CD4-positive, CD25-positive, alpha-beta regulatory T cell (primary cell): ENCODE measurements around the gene PALM. TPM values are rescaled to one million over a fixed set of nuclear protein-coding genes. Genes with fewer than 3 reads are reported as not detected.
A peak's percentile ranks its signal among the peaks of the same experiment; 100 is the strongest.

ENCODE experiments used
- ATAC-seq, 2 donors: fragments of 150-1000 bp; cut with Tn5 transposase; one replicate each; pipeline ENCODE4 v1.10.0; 2021; ENCODE audit warnings: low read depth in 2 of 2, moderate number of reproducible peaks in 2 of 2, moderate library complexity in 1 of 2
- DNase-seq, 3 donors: peaks; one replicate each; pipeline versions ENCODE4 v3.0.0 to v3.0.0-alpha.2; 2012 to 2022; ENCODE audit warnings: mixed read lengths in 1 of 3
- H3K27ac ChIP-seq: one replicate; pipeline ENCODE4 v1.7.0; 2013; ENCODE audit warnings: mild to moderate bottlenecking, low read length; ENCODE audit not compliant: insufficient read depth, poor library complexity, severe bottlenecking
- H3K27me3 ChIP-seq: one replicate; pipeline ENCODE4 v1.7.0; 2013; ENCODE audit warnings: low read length; ENCODE audit not compliant: control insufficient read depth, insufficient read depth
- H3K36me3 ChIP-seq: one replicate; pipeline ENCODE4 v1.7.0; 2013; ENCODE audit warnings: mild to moderate bottlenecking, low read length, moderate library complexity; ENCODE audit not compliant: control insufficient read depth, insufficient read depth
- H3K4me1 ChIP-seq: 2 replicates; pipeline ENCODE4 v1.7.0; 2013; ENCODE audit warnings: mild to moderate bottlenecking, low read length; ENCODE audit not compliant: insufficient read depth, control insufficient read depth, poor library complexity, severe bottlenecking
- H3K4me3 ChIP-seq: one replicate; pipeline ENCODE4 v1.7.0; 2013; ENCODE audit warnings: low read depth, mild to moderate bottlenecking, low read length, moderate library complexity
- H3K9me3 ChIP-seq, 2 experiments: 1 replicate in 1 of 2; 2 replicates in 1 of 2; pipeline ENCODE4 v1.7.0; 2013; ENCODE audit warnings: low read length in 2 of 2, mild to moderate bottlenecking in 1 of 2, moderate library complexity in 1 of 2; ENCODE audit not compliant: control insufficient read depth in 2 of 2
- H3K27ac Mint-ChIP-seq, 3 donors: one replicate each; pipeline ENCODE4 v1.8.0; 2020 to 2022; ENCODE audit warnings: mild to moderate bottlenecking in 3 of 3, mixed read lengths in 3 of 3, moderate library complexity in 2 of 3
- H3K27me3 Mint-ChIP-seq: one replicate; pipeline ENCODE4 v1.8.0; 2022; ENCODE audit warnings: mild to moderate bottlenecking, mixed read lengths
- H3K36me3 Mint-ChIP-seq: one replicate; pipeline ENCODE4 v1.8.0; 2020; ENCODE audit warnings: mixed read lengths
- H3K4me1 Mint-ChIP-seq, 4 donors: one replicate each; pipeline ENCODE4 v1.8.0; 2020 to 2022; ENCODE audit warnings: mixed read lengths in 4 of 4, mild to moderate bottlenecking in 1 of 4
- H3K4me3 Mint-ChIP-seq, 4 donors: one replicate each; pipeline ENCODE4 v1.8.0; 2020 to 2022; ENCODE audit warnings: mild to moderate bottlenecking in 4 of 4, mixed read lengths in 4 of 4, moderate library complexity in 3 of 4
- H3K9me3 Mint-ChIP-seq, 7 donors: one replicate each; pipeline ENCODE4 v1.8.0; 2020 to 2022; ENCODE audit warnings: mixed read lengths in 7 of 7, mild to moderate bottlenecking in 3 of 7, moderate library complexity in 2 of 7
- polyA plus RNA-seq, 4 donors: library from polyadenylated mRNA; unstranded; fragments of 300-500 nt; fragmentation: Illumina TruSeq; gene quantifications; one replicate each; pipeline ENCODE4 v1.2.3, GENCODE V29; 2021
- total RNA-seq: library from RNA; stranded (reverse); gene quantifications from one replicate; pipeline ENCODE4 v1.2.3, GENCODE V29; 2022

Gene PALM
- total and polyA plus RNA-seq, 5 donors from 2014 or later: not detected

GRCh38 chr19:769616-770015 lies 60.9 kb downstream of the PALM start:
- Mint-ChIP-seq H3K27me3 (peaks cover 10% of the 10 kb centered on the region), H3K9me3 (peaks cover 0 to 2% (median 0%) of the 10 kb centered on the region in 7 donors), H3K4me1 (peaks cover 0 to 12% (median 4%) of the 10 kb centered on the region in 4 donors), H3K4me3 (no peak overlapping the region), H3K27ac (no peak overlapping the region), H3K36me3 (no peaks in the 10 kb centered on the region)
- no peaks in the 10 kb centered on the region for H3K4me1 ChIP-seq
- ATAC-seq (no peak), DNase-seq (no peak)
- H3K36me3 ChIP-seq: no peaks in the 10 kb centered on the region
- H3K9me3 ChIP-seq: no peaks in the 10 kb centered on the region
- no peak overlapping the region for H3K4me3 ChIP-seq
- no peak overlapping the region for H3K27ac ChIP-seq
- no peaks in the 10 kb centered on the region for H3K27me3 ChIP-seq

- Mint-ChIP-seq H3K4me3 (no peak overlapping the region), H3K27ac (no peak overlapping the region), H3K4me1 (peaks cover 0 to 12% (median 4%) of the 10 kb centered on the region in 4 donors), H3K36me3 (no peaks in the 10 kb centered on the region), H3K9me3 (peaks cover 0 to 2% (median 0%) of the 10 kb centered on the region in 7 donors), H3K27me3 (peaks cover 10% of the 10 kb centered on the region)
- Histone ChIP-seq H3K27ac (no peak overlapping the region), H3K4me1 (no peaks in the 10 kb centered on the region), H3K4me3 (no peak overlapping the region), H3K9me3 (no peaks in the 10 kb centered on the region), H3K27me3 (no peaks in the 10 kb centered on the region), H3K36me3 (no peaks in the 10 kb centered on the region)
- DNase-seq (peak in 2 of 3 donors; percentile 12 to 40), ATAC-seq (peak in 1 of 2 donors; percentile 39)
Measured at GRCh38 chr19:771332-771785, 62.6 kb downstream of the PALM start.

DNA sequence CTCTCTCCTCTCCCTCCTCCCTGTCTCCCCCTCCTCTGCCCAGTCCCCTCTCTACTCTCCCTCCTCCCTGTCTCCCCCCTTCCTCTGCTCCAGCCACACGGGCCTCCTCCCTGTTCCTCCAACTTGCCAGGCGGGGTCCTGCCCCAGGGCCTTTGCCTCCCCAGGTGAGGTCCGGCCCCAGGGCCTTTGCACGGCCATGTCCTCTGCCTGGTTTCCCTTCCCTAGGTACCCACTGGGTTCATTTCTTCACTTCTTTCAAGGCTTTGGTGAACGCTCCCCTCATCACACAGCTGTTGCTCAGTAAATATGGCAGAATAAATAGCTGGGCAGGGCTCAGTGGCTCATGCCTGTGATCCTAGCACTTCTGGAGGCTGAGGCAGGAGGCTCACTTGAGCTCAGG lies 63.3 kb downstream of the PALM start:
- no peak overlapping the region for H3K4me3 Mint-ChIP-seq
- H3K27me3 ChIP-seq: no peaks in the 10 kb centered on the region
- no peaks in the 10 kb centered on the region for H3K9me3 ChIP-seq
- H3K4me1 ChIP-seq: no peaks in the 10 kb centered on the region
- H3K4me3 ChIP-seq: no peak overlapping the region
- H3K27ac Mint-ChIP-seq: no peak overlapping the region
- H3K27ac ChIP-seq: no peak overlapping the region
- H3K4me1 Mint-ChIP-seq: peaks cover 0 to 12% (median 4%) of the 10 kb centered on the region in 4 donors
- ATAC-seq: no peak
- H3K9me3 Mint-ChIP-seq: peaks cover 0 to 2% (median 0%) of the 10 kb centered on the region in 7 donors
- peaks cover 10% of the 10 kb centered on the region for H3K27me3 Mint-ChIP-seq
- H3K36me3 ChIP-seq: no peaks in the 10 kb centered on the region
- H3K36me3 Mint-ChIP-seq: no peaks in the 10 kb centered on the region
- no peak for DNase-seq

GRCh38 chr19:772730-773436 lies 64.1 kb downstream of the PALM start:
- Histone ChIP-seq H3K4me1 (no peaks in the 10 kb centered on the region), H3K27ac (no peak overlapping the region), H3K27me3 (no peaks in the 10 kb centered on the region), H3K36me3 (no peaks in the 10 kb centered on the region), H3K4me3 (no peak overlapping the region), H3K9me3 (no peaks in the 10 kb centered on the region)
- ATAC-seq (no peak), DNase-seq (no peak)
- no peaks in the 10 kb centered on the region for H3K36me3 Mint-ChIP-seq
- H3K4me1 Mint-ChIP-seq: peaks cover 0 to 12% (median 4%) of the 10 kb centered on the region in 4 donors
- peaks cover 10% of the 10 kb centered on the region for H3K27me3 Mint-ChIP-seq
- peak overlapping the region in 1 of 3 donors; percentile 32 for H3K27ac Mint-ChIP-seq
- peaks cover 0 to 2% (median 0%) of the 10 kb centered on the region in 7 donors for H3K9me3 Mint-ChIP-seq
- H3K4me3 Mint-ChIP-seq: no peak overlapping the region

GRCh38 chr19:776549-776948 lies 67.8 kb downstream of the PALM start:
- H3K4me1 ChIP-seq: no peaks in the 10 kb centered on the region
- H3K36me3 Mint-ChIP-seq: no peaks in the 10 kb centered on the region
- H3K9me3 ChIP-seq: no peaks in the 10 kb centered on the region
- no peaks in the 10 kb centered on the region for H3K36me3 ChIP-seq
- H3K9me3 Mint-ChIP-seq: peaks cover 0 to 2% (median 0%) of the 10 kb centered on the region in 7 donors
- H3K27me3 Mint-ChIP-seq: peaks cover 4% of the 10 kb centered on the region
- no peak for DNase-seq
- no peak overlapping the region for H3K4me3 Mint-ChIP-seq
- no peaks in the 10 kb centered on the region for H3K27me3 ChIP-seq
- no peak overlapping the region for H3K4me3 ChIP-seq
- ATAC-seq: no peak
- no peak overlapping the region for H3K27ac Mint-ChIP-seq
- no peak overlapping the region for H3K27ac ChIP-seq
- H3K4me1 Mint-ChIP-seq: peaks cover 0 to 5% (median 0%) of the 10 kb centered on the region in 4 donors

- no peak for DNase-seq
- Histone ChIP-seq H3K4me1 (no peaks in the 10 kb centered on the region), H3K4me3 (no peak overlapping the region), H3K27me3 (no peaks in the 10 kb centered on the region), H3K36me3 (no peaks in the 10 kb centered on the region), H3K9me3 (no peaks in the 10 kb centered on the region), H3K27ac (no peak overlapping the region)
- no peaks in the 10 kb centered on the region for H3K4me1 Mint-ChIP-seq
- H3K27ac Mint-ChIP-seq: peak overlapping the region in 1 of 3 donors; percentile 32
- ATAC-seq: no peak
- H3K9me3 Mint-ChIP-seq: no peaks in the 10 kb centered on the region
- no peaks in the 10 kb centered on the region for H3K27me3 Mint-ChIP-seq
- H3K36me3 Mint-ChIP-seq: no peaks in the 10 kb centered on the region
- no peak overlapping the region for H3K4me3 Mint-ChIP-seq
Measured at GRCh38 chr19:778910-779653, 70.3 kb downstream of the PALM start.

- Histone ChIP-seq H3K9me3 (no peaks in the 10 kb centered on the region), H3K27me3 (no peaks in the 10 kb centered on the region), H3K36me3 (no peaks in the 10 kb centered on the region), H3K4me3 (no peak overlapping the region), H3K4me1 (no peaks in the 10 kb centered on the region), H3K27ac (no peak overlapping the region)
- Mint-ChIP-seq H3K9me3 (no peaks in the 10 kb centered on the region), H3K27me3 (no peaks in the 10 kb centered on the region), H3K27ac (no peak overlapping the region), H3K36me3 (no peaks in the 10 kb centered on the region), H3K4me1 (no peaks in the 10 kb centered on the region), H3K4me3 (no peak overlapping the region)
- DNase-seq (no peak), ATAC-seq (no peak)
Measured at GRCh38 chr19:780935-781334, 72.2 kb downstream of the PALM start.
